GM12873 (cell line): Measurements from ENCODE around the gene FMO2.
A peak's percentile ranks its signal among the peaks of the same experiment; 100 is the strongest.

ENCODE experiments used
- TF ChIP-seq, protein P1 (sequence below): IDR thresholded peaks from 2 replicates; pipeline ENCODE4 v1.5.1; 2012; ENCODE audit warnings: low read depth, mild to moderate bottlenecking, moderate library complexity, low read length, control low read depth; ENCODE audit not compliant: insufficient read depth; ENCODE audit errors: missing control alignments

The FMO2 gene

DNA sequence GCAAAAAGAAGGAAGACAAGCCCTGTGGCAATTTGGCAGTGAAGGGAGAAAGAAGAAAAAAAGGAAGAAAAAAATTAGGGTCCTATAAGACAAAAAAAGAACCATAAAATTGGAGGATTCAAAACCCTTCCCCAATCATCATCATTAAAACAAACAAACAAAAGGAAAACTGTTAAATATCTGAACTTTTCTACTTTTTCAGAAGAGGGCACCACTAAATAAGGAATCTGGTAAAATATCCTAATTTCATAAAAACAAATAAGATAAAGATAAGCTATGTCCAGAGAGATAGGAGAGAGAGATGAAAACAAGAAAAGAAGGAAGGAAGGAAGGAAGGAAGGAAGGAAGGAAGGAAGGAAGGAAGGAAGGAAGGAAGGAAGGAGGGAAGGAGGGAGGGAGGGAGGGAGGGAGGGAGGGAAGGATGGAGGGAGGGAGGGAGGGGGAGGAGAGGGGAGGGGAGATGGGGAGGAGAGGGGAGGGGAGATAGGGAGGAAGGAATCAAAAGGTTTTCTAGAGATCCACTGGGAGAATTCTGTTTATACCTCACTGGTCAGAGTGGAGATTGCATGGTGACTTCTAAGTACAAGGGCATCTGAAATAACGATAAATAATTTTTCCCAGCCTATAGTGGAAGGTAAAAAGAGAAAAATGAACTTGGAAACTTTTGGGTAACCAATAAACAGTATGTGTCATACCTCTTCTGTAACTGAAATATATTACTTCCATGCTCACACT, 10.4 kb upstream of the FMO2 start:
- TF ChIP-seq, protein P1, sequence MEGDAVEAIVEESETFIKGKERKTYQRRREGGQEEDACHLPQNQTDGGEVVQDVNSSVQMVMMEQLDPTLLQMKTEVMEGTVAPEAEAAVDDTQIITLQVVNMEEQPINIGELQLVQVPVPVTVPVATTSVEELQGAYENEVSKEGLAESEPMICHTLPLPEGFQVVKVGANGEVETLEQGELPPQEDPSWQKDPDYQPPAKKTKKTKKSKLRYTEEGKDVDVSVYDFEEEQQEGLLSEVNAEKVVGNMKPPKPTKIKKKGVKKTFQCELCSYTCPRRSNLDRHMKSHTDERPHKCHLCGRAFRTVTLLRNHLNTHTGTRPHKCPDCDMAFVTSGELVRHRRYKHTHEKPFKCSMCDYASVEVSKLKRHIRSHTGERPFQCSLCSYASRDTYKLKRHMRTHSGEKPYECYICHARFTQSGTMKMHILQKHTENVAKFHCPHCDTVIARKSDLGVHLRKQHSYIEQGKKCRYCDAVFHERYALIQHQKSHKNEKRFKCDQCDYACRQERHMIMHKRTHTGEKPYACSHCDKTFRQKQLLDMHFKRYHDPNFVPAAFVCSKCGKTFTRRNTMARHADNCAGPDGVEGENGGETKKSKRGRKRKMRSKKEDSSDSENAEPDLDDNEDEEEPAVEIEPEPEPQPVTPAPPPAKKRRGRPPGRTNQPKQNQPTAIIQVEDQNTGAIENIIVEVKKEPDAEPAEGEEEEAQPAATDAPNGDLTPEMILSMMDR = no peak

DNA sequence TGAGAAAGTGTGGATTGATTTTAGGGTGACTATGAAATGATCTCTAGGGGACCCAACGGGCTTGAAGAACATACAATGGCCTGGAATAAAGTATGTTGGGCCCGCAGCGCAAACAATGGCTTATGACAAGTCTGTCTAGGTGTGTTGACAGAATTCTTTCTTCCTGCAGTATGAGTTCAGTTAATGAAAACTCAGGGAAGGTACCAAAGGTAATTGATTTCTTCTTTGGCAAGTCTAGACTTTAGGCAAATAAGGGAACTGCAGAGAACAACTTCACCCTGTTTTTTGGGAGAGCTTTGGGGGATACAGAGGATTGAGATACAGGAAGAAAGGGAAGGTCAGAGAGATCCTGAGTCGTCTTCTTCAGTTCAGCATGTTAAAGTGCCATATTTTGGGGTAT, 7.8 kb upstream of the FMO2 start:
- TF ChIP-seq, protein P1 = no peak

DNA sequence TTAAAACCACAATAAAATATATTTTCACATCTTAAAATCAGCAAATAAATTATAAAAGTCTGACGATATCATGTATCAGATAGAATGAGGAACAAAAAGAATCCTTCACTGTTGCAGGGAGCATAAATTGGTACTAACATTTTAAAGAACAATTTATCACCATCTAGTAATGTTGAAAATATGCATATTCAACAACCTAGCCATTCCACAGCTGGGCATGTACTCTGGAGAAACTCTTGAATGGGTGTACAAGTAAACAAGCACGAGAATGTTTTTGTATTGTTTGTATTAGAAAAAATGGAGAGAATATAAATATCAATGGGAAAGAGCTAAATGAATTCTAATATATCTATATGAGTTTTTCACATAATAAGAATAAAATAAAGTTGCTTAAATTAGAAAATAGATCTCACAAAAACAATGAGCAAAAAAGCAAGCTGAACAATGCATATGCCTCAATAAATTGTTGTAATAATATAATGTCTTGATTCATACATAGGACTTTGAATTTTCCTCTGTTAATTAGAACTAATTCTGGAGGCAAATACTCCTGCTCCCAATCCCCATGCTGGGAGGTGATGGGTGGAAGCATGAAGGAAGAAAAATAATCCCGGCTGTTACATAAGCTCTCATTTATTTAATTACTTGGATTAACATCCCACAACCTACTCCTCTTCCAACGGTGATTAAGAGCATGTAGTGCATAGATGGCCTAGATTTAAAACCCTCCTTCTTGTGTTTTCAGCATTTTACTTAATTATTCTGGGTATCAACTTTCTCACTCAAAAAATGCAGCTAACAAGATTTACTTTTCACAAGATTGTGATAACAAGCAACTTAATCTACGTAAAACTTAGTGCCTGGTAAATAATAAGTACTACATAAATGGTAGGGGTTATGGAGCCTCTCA, 5.5 kb upstream of the FMO2 start:
- TF ChIP-seq, protein P1 = no peak

DNA sequence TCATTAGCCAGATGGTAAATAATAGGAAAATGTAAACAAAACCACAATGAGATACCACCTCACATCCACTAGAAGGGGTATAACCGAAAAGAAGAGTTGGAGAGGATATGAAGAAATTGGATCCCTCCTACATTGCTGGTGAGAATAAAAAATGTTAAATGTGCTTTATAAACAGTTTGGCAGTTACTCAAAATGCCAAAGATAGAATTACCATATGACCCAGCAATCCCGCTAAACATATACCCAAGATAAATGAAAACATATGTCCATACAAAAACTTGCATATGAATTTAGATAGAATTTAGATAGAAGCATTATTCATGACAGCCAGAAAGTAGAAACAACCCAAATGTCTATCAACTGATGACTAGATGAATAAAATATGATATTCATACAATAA, 4.4 kb upstream of the FMO2 start:
- TF ChIP-seq, protein P1 = no peak

DNA sequence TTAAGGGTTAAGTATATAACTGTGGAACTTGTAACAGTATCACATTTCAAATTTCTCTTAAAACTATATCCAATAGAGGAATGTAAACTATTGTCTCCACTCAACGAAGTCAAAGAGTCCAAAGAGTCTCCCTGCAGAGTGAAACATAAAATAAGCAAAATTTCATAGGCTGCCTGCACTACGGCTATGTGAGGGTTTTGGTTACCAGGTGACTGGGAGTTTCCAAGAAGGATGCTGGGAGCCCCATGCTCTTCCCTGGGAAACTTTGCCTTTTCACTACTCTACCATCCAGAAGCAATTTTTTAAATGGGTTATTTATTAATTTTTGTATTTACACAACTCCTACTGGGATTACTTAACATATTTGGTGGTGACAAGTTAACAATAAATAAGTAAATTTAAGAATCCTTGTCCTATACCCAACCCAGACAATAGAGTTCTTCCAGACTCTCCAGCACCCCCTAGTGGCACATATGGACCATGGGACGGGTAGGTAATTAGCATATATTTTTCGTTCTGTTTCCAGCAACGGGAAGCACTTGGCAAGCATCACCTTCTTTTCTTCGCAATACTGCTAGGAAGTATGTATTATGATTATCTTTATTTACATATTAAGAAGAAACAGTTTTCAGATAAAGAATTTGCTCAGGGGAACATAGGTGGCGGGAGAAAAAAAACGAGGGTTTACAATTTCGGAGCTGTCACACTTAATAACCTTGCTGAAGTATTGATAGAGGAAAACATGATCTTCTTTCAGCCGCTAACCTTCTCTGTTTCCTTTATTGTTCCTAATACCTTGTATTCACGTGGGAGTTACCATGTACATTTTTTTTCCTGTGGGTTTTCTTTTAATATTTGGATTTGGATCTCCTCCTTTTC, 3.5 kb downstream of the FMO2 start:
- TF ChIP-seq, protein P1 = peak; percentile 74

DNA sequence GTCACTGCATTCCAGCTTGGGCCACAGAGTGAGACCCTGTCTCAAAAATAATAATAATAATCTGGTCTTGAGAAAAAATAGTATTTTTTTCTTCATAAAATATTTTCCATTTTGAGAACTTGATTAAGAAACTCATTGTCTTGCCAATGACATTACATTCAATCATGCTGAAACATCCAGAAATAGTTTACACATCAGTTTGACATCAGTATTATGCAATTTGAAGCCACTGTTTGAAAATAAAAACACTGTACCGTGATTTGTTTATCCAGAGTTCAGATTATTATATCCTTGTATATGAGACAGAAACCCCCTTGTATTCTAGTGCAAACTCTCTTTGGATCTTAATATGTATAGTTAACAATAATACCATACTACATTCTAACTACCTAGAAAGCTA, 6.9 kb downstream of the FMO2 start:
- TF ChIP-seq, protein P1 = no peak
